Epithelial cell of esophagus (primary cell): ENCODE results near the gene LEF1.

ENCODE experiments used
- DNase-seq: peaks from one replicate; pipeline ENCODE4 v3.0.0; 2010; ENCODE audit warnings: low read depth
- H3K4me3 ChIP-seq: 2 replicates; pipeline ENCODE4 v1.5.1; 2011; ENCODE audit warnings: mild to moderate bottlenecking, low read length, control low read depth
- CTCF ChIP-seq: IDR thresholded peaks from 2 replicates; pipeline ENCODE4 v1.5.1; 2011; ENCODE audit warnings: low read depth, mild to moderate bottlenecking, low read length, control low read depth, inconsistent platforms; ENCODE audit not compliant: insufficient read depth; ENCODE audit errors: missing control alignments

Gene LEF1

GRCh38 chr4:108209489-108209888 is 40.8 kb upstream of the LEF1 start:
- H3K4me3 ChIP-seq: no peak overlapping the region
- TF ChIP-seq CTCF: no peak
- DNase-seq: no peak

- DNase-seq: no peak
- no peak overlapping the region for H3K4me3 ChIP-seq
- TF ChIP-seq CTCF: no peak
These were observed 37.1 kb upstream of the LEF1 start for GRCh38 chr4:108205859-108206258.

DNA sequence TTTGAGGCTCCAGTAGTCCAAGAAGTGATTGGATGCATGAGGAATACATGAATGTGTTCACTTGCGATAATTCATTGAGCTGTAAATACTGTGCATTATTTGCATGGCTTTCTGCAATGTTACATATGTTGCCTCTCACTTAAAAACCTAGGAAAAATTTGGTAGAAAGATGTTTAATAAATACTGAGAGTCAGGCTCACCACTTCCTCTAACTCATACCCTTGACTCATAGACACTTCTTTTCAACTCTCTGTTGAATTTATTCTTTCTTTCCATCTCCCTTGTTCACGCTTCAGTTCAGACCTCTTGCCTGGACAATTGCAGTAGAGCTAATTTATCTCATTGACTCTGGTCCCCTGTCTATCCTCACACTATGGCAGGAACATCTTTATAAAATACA is 35.8 kb upstream of the LEF1 start:
- H3K4me3 ChIP-seq: no peak overlapping the region
- DNase-seq: no peak
- no peak for TF ChIP-seq CTCF

- no peak overlapping the region for H3K4me3 ChIP-seq
- DNase-seq: no peak
- no peak for TF ChIP-seq CTCF
These were observed 34.6 kb upstream of the LEF1 start for GRCh38 chr4:108203377-108203776.

DNA sequence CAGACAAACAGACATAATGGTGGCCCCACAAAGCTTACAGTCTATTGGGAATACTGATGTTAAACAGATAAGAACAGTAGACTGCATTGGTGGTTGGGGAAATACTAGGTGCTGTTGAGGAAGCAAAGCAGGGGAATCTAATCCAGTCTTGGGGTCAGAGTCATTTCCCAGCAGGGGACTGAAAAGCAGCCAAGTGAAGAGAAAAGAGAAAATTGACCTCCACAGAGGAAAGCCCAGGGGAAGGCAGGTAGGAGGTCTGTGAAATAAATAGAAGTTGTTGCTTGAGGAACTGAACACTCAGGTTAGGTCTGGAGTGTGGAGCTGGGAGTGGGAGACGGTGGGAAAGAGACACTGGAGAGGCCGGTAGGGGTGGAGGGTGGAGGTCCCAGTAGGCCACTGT is 33.0 kb upstream of the LEF1 start:
- no peak overlapping the region for H3K4me3 ChIP-seq
- no peak for TF ChIP-seq CTCF
- no peak for DNase-seq

GRCh38 chr4:108199881-108200280 is 31.1 kb upstream of the LEF1 start:
- H3K4me3 ChIP-seq: no peak overlapping the region
- no peak for TF ChIP-seq CTCF
- no peak for DNase-seq

DNA sequence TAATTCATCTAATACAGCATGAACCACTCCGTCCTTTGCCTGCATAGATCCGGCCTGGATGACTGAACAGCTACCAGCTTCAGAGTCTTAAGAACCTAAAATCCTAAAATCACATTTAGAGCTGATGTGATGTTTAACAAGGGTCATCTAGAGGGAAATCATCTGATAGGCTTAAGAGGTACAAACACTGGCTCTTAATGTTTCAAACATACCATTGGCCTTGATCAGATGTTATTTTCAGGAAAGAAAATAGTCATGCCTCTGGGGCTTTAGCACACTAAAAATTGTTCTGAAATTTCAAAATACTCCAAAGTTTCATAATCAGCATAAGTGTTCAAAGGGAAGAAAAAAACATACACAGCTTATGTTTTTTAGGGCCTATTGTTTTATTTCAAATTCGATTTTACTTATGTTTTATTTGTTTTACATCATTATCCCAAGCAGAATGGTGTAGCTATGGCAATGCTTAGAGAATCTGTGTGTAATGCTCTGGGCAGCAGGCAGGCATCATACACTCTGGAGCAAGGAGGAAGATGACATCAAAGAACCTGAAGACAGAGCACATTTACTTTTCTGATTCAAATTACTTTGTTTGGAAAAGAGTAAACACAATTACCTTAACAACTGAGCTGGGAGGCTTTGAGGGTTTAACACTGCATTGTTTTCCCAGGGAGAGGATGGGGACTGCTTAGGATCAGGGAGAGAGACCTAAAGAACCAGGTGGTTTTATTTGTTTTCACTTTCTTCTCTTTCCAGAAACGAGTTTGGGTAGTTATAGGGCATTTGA is 25.3 kb upstream of the LEF1 start:
- no peak overlapping the region for H3K4me3 ChIP-seq
- TF ChIP-seq CTCF: no peak
- no peak for DNase-seq
